WTC11 (cell line): ENCODE measurements around the gene NRG3. TPM values are rescaled to one million over a fixed set of nuclear protein-coding genes. Genes with fewer than 3 reads are reported as not detected.

Experiments
- ATAC-seq: fragments of 200-7000 bp; cut with Tn5 transposase; 2 replicates; pipeline ENCODE4 v1.10.0; 2021; ENCODE audit warnings: mild to moderate bottlenecking, moderate library complexity
- CTCF ChIA-PET: fragments of 300-600 bp; sonication (Branson Sonifier 250); formaldehyde crosslinking; loops from one replicate; lab custom pipeline; 2021; ENCODE audit warnings: antibody characterized with exemption; lab: Charles Lee
- POLR2A ChIA-PET: fragments of 350-600 bp; sonication (Branson Sonifier 250); formaldehyde crosslinking; loops from one replicate; lab custom pipeline; 2021; ENCODE audit warnings: antibody characterized with exemption; lab: Charles Lee
- DNase-seq: peaks from one replicate; pipeline ENCODE4 v3.0.0; 2021; ENCODE audit warnings: low spot score
- H3K27ac Mint-ChIP-seq: 2 replicates; pipeline ENCODE4 v1.8.0; 2021; ENCODE audit warnings: mixed read lengths
- H3K27me3 Mint-ChIP-seq: 2 replicates; pipeline ENCODE4 v1.8.0; 2021; ENCODE audit warnings: low read depth, mild to moderate bottlenecking, moderate library complexity, mixed read lengths
- H3K36me3 Mint-ChIP-seq: 2 replicates; pipeline ENCODE4 v1.8.0; 2021; ENCODE audit warnings: mixed read lengths
- H3K4me1 Mint-ChIP-seq: 2 replicates; pipeline ENCODE4 v1.8.0; 2022; ENCODE audit warnings: mixed read lengths
- H3K4me3 Mint-ChIP-seq: 2 replicates; pipeline ENCODE4 v1.8.0; 2021; ENCODE audit warnings: mild to moderate bottlenecking, moderate library complexity, mixed read lengths
- H3K9me3 Mint-ChIP-seq: 2 replicates; pipeline ENCODE4 v1.8.0; 2021; ENCODE audit warnings: mixed read lengths
- ARID4B ChIP-seq: sonication (generic); formaldehyde crosslinking; IDR thresholded peaks from 2 replicates; pipeline ENCODE4 v1.8.0; 2023; ENCODE audit warnings: missing genetic modification reagents, mild to moderate bottlenecking, borderline replicate concordance
- CREB1 ChIP-seq: sonication (generic); formaldehyde crosslinking; IDR thresholded peaks from 2 replicates; pipeline ENCODE4 v1.8.0; 2023; ENCODE audit warnings: mild to moderate bottlenecking, missing genetic modification reagents
- E2F4 ChIP-seq: sonication (generic); formaldehyde crosslinking; IDR thresholded peaks from 2 replicates; pipeline ENCODE4 v1.8.1; 2022; ENCODE audit warnings: low read depth, mild to moderate bottlenecking, moderate library complexity, missing genetic modification reagents, borderline replicate concordance
- ELF4 ChIP-seq: sonication (generic); formaldehyde crosslinking; IDR thresholded peaks from 2 replicates; pipeline ENCODE4 v1.8.1; 2022; ENCODE audit warnings: low read depth, mild to moderate bottlenecking, moderate library complexity, missing genetic modification reagents
- GRHL2 ChIP-seq: fragments of 250-450 bp; sonication (Bioruptor Pico); IDR thresholded peaks from 2 replicates; pipeline ENCODE4 v1.8.0; 2022; ENCODE audit warnings: mild to moderate bottlenecking, moderate library complexity; ENCODE audit not compliant: insufficient replicate concordance, severe bottlenecking
- KAT7 ChIP-seq: sonication (generic); formaldehyde crosslinking; IDR thresholded peaks from 2 replicates; pipeline ENCODE4 v1.8.1; 2023; ENCODE audit warnings: missing genetic modification reagents, mild to moderate bottlenecking, borderline replicate concordance
- NFATC4 ChIP-seq: fragments of 250-450 bp; sonication (Bioruptor Pico); IDR thresholded peaks from 2 replicates; pipeline ENCODE4 v1.9.0; 2021; ENCODE audit warnings: mild to moderate bottlenecking
- NR3C1 ChIP-seq: sonication (generic); formaldehyde crosslinking; conservative IDR thresholded peaks from 2 replicates; pipeline ENCODE4 v1.8.1; 2023; ENCODE audit warnings: low read depth, mild to moderate bottlenecking, missing genetic modification reagents
- OVOL2 ChIP-seq: fragments of 250-450 bp; sonication (Bioruptor Pico); IDR thresholded peaks from 2 replicates; pipeline ENCODE4 v1.9.0; 2021; ENCODE audit warnings: mild to moderate bottlenecking, borderline replicate concordance
- USF2 ChIP-seq: sonication (generic); formaldehyde crosslinking; IDR thresholded peaks from 2 replicates; pipeline ENCODE4 v1.8.1; 2023; ENCODE audit warnings: mild to moderate bottlenecking, missing genetic modification reagents, moderate library complexity
- ZNF138 ChIP-seq: sonication (generic); formaldehyde crosslinking; conservative IDR thresholded peaks from 2 replicates; pipeline ENCODE4 v1.8.1; 2022; ENCODE audit warnings: mild to moderate bottlenecking, moderate library complexity, missing genetic modification reagents
- ZNF263 ChIP-seq: sonication (generic); formaldehyde crosslinking; IDR thresholded peaks from 2 replicates; pipeline ENCODE4 v1.8.1; 2022; ENCODE audit warnings: low read depth, mild to moderate bottlenecking, moderate library complexity, missing genetic modification reagents
- ZNF281 ChIP-seq: sonication (generic); formaldehyde crosslinking; IDR thresholded peaks from 2 replicates; pipeline ENCODE4 v1.8.0; 2023; ENCODE audit warnings: mild to moderate bottlenecking, missing genetic modification reagents
- ZNF512 ChIP-seq: sonication (generic); formaldehyde crosslinking; IDR thresholded peaks from 2 replicates; pipeline ENCODE4 v1.8.1; 2022; ENCODE audit warnings: missing genetic modification reagents, borderline replicate concordance
- ZNF671 ChIP-seq: fragments of 250-450 bp; sonication (Bioruptor Pico); IDR thresholded peaks from 2 replicates; pipeline ENCODE4 v1.8.0; 2021; ENCODE audit warnings: mild to moderate bottlenecking
- total RNA-seq: library from RNA; stranded (reverse); gene quantifications from 3 replicates; pipeline ENCODE4 v1.2.3, GENCODE V29; 2021

Gene NRG3
- total RNA-seq, 1 experiment from 2014 or later: 7.0 TPM

GRCh38 chr10:82934429-82934828 is 1059.4 kb downstream of the NRG3 start (continued):
- TF ChIP-seq USF2 (CRISPR knock-in tag) (no peak), OVOL2 (CRISPR knock-in tag) (no peak), KAT7 (no peak), ELF4 (no peak)

GRCh38 chr10:82934947-82935346 is 1060.0 kb downstream of the NRG3 start:
- H3K27ac Mint-ChIP-seq: no peak overlapping the region
- ChIA-PET POLR2A (no interaction called here), CTCF (no interaction called here)
- H3K27me3 Mint-ChIP-seq: no peaks in the 10 kb centered on the region
- H3K9me3 Mint-ChIP-seq: no peaks in the 10 kb centered on the region
- ATAC-seq (no peak), DNase-seq (no peak)
- H3K36me3 Mint-ChIP-seq: no peaks in the 10 kb centered on the region
- TF ChIP-seq E2F4 (CRISPR knock-in tag) (no peak), ARID4B (CRISPR knock-in tag) (no peak), ZNF671 (no peak)
- no peak overlapping the region for H3K4me3 Mint-ChIP-seq
- no peaks in the 10 kb centered on the region for H3K4me1 Mint-ChIP-seq

- no peak for ATAC-seq
- Mint-ChIP-seq H3K4me1 (no peaks in the 10 kb centered on the region), H3K27me3 (no peaks in the 10 kb centered on the region), H3K4me3 (no peak overlapping the region), H3K9me3 (no peaks in the 10 kb centered on the region), H3K36me3 (no peaks in the 10 kb centered on the region), H3K27ac (no peak overlapping the region)
- CTCF ChIA-PET: interaction anchor here (1.2 kb wide), 1 partner anchor 16 kb away, joined by 3 read pairs; no protein-coding TSS in a partner anchor
- TF ChIP-seq GRHL2 (CRISPR knock-in tag) (no peak), NFATC4 (CRISPR knock-in tag) (no peak), CREB1 (no peak), ZNF263 (CRISPR knock-in tag) (no peak), ZNF281 (CRISPR knock-in tag) (no peak), ZNF512 (CRISPR knock-in tag) (no peak), NR3C1 (CRISPR knock-in tag) (no peak), ZNF138 (CRISPR knock-in tag) (no peak)
- POLR2A ChIA-PET: no interaction called here
- DNase-seq: no peak
Measured at GRCh38 chr10:82938331-82938730, 1063.3 kb downstream of the NRG3 start.
